Activated CD8-positive, alpha-beta memory T cell treated with anti-CD3 and anti-CD28 coated beads, Interleukin-2, amount 50 U/mL, for 4 hours (primary cell): Measurements from ENCODE around the gene COG7.
A peak's percentile ranks its signal among the peaks of the same experiment; 100 is the strongest.
"Not testable (repeated sequence)": the region's sequence is repeated elsewhere in the genome, so short reads cannot be mapped to it uniquely, and the experiment has no call there.

Experiments used
- DNase-seq: peaks from one replicate; pipeline ENCODE4 v3.0.0-alpha.2; 2020

Gene COG7

DNA sequence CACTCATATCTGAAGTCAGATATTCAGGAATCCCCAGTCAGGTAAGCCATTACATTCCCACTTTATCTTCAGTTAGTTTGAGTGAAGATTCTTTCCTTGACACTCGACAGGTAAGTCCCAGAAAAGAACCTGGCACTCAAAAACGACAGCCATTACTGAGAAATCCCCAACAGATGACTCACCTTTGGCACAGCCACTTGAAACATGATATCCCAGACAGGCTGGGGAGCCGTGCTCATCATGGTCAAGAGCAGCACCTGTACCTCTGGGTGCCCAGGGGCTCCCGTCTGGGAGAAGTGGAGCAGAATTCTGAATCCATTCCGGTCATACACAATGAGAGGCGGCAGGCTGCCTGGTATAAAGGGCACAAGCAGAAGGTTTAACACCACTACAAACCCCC, 16.8 kb upstream of the COG7 start:
- no peak for DNase-seq

DNA sequence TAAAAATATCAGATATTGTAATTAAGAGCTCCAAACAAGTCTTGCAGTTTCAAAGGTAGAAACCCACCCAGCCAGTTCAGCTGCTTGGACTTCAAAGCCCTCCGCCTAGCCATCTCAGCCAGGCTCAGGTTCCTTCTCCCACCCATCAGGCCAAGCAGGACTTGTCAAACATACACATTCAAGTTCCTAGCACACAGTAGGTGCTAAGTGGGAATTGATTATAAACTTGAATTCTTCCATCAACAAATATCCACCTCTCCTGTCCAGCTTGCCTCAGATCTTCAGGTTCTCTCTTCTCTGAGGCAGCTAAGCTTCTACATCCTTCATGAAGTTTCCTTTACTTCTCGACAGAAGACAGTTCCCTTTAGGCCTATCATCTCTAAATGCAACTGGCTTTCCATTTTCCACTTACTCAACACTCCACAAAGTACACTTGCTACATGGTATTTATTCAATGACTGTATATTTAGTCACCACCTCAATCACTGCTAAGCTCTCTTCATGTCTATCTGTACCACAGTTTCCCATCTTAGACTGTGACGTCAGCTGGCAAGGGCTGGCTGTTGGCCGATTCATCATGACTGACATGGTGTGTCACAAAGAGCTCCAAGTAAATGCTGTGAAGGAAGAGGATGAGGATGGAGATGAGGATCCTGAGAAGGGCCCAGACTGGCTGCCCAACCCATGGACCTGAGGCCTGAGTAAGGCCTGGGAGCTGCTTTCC, 13.3 kb upstream of the COG7 start:
- DNase-seq: no peak

DNA sequence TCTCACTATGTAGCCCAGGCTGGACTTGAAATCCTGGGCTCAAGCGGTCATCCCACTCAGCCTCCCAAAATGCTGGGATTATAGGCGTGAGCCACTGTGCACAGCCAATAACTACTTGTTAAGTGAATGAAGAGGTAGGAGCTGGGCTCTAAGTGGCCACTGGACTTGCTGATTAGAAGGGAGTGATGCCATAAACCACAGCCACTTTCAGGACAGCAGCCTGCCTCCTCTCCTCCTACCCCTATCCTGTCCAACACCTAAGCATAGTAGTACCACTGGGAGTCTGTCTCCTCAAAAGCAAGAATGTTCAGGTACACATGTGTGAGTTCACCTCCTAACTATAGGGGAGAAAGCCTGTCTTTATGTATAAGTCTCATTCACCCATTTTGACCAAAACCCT, 12.2 kb upstream of the COG7 start:
- DNase-seq: no peak

DNA sequence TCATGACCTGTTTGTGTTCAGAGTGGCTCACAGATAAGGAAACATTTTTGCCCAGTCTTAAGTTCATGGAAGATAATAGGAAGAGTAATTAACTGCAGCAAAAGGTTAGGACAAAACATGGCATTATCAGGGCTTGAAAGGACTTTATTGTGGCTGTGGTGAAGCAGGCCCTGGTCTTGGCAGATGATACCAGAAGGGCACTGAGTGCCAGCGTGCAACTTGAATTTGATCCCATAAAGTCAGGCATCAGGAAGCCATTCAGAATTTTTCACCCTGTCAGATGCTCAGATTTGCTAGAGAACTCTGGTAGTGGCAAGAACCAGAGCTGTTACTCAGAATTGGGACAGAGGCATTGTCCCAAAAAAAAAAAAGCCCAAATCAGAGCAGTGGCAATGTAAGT, 11.2 kb upstream of the COG7 start:
- no peak for DNase-seq

DNA sequence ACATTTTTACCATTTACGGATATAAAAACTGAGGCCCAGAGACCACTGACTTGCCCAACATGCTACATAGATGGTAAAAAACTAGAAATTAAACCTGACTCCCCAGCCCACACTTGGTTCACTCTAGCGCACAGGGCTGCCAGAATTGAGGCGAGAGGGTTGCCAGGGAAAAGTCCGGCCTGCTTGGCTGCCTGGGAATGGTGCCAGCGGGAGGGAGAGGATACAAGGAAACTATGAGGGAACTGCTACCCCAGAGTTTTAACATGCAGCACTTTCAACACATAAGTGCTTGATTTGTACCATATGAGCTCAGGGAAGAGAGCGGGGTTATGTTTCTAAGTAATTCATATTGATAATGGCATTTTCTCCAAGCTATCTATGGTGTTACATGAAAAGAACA, 10.0 kb upstream of the COG7 start:
- not testable (repeated sequence) for DNase-seq

DNA sequence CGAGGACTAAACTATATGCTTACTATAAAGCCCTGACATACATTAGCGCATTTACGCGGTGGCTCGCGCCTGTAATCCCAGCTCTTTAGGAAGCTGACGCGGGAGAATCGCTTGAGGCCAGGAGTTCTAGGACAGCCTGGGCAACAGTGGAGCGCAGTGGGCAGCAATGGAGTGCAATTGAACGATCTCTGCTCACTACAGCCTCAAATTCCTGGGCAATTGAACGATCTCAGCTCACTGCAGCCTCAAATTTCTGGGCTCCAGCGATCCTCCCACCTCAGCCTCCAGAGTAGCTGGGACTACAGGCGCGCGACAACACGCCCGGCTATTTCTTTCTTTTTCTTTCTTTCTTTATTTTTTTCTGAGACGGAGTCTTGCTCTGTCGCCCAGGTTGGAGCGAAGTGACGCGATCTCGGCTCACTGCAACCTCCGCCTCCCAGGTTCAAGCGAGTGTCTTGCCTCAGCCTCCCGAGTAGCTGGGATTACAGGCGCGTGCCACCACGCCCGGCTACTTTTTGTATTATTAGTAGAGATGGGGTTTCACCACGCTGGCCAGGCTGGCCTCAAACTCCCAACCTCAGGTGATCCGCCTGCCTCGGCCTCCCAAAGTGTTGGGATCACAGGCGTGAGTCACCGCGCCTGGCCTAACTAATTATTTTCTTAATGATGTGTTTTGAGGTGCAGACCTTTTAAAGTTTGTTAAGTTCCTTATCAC, 506 bp upstream of the COG7 start:
- no peak for DNase-seq

DNA sequence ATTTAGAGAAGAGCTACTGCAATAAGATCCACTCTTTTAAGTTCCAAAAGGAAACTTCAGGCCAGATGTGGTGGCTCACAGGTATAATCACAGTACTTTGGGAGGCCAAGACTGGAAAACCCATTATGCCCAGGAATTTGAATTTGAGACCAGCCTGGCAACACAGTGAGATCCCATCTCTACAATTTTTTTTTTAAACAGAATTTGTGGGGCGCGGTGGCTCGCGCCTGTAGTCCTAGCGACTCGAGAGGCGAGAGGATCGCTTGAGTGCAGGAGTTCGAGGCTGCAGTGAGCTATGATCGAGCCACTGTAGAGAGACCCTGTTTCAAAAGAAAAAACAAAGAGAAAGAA, 793 bp downstream of the COG7 start:
- DNase-seq: no peak

- no peak for DNase-seq
These were observed 4.6 kb downstream of the COG7 start for GRCh38 chr16:23448392-23448791.

DNA sequence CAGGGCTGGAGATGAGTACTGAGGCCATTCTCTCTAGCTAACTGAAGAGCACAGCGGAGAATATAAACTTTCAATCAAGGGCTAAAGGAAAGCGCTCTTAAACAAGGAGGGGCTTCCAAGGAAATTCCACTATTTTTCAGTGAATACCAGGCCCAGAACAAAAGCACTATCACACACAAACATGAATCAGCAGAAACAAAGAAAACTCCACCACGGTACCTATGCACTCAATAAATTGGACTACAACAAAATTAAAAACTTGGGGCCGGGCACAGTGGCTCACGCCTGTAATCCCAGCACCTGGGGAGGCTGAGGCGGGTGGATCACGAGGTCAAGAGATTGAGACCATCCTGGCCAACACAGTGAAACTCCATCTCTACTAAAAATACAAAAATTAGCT, 15.4 kb downstream of the COG7 start:
- DNase-seq: not testable (repeated sequence)

DNA sequence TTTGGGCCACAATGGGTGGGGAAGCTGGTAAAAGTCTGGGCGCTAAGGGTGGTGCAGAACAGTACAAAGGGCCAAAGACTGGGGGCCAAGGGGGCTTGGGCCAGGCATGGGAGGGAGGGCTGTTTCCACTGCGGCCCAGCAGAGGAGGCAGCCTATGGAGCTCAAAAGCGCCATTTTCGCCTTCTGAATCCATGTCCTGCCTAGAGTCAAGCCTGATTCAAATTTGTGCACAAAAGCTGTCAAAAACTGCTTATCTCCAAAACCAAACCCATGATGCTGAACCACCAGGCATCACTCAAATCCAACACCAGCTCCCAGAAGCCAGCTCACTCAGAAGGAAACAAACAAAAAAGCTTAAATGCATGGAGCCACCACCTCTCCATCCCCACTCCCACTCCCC, 16.0 kb downstream of the COG7 start:
- no peak for DNase-seq

GRCh38 chr16:23435500-23435899, 17.5 kb downstream of the COG7 start:
- peak; percentile 63 for DNase-seq

GRCh38 chr16:23434380-23434779, 18.6 kb downstream of the COG7 start:
- no peak for DNase-seq

GRCh38 chr16:23433261-23433920, 19.6 kb downstream of the COG7 start:
- DNase-seq: no peak

GRCh38 chr16:23432176-23433128, 20.5 kb downstream of the COG7 start:
- DNase-seq: no peak

GRCh38 chr16:23428351-23428750, 24.6 kb downstream of the COG7 start:
- no peak for DNase-seq

DNA sequence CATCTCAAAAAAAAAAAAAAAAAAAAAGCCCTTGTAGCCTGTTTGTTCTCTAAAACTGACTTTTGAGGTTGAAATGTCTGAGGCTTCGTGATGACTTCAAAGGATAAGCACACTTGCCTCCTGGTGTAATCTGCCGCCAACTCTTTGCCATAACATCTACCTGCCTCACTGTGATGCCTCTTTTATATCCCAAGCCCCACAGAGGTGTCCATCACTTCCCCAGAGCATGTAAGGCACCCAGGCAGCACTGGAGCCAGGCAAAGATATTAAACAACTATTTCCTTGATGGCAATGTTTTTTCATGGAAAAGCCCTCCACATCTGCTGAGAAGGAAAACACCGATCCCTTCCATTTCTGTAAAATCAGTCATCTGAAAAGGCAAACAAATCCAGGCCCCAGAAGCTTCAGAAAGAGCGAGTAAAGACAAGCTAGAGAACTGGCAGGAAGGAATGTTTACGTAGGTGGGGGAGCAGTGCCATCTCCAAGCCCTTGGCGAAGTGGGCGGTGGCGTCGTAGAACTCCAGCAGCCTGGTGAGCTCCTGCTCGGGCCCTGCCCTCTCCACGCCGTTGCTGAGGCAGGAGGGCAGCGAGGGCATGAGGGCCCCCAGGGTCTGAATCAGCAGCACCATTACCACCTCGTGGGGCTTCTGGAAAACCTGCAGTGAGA, 28.6 kb downstream of the COG7 start:
- no peak for DNase-seq

GRCh38 chr16:23423496-23424049, 29.4 kb downstream of the COG7 start:
- DNase-seq: no peak

GRCh38 chr16:23420011-23420410, 33.0 kb downstream of the COG7 start:
- DNase-seq: no peak

GRCh38 chr16:23416816-23417215, 36.2 kb downstream of the COG7 start:
- DNase-seq: no peak

- no peak for DNase-seq
These were observed 38.3 kb downstream of the COG7 start for GRCh38 chr16:23414731-23415130.

- no peak for DNase-seq
These were observed 42.8 kb downstream of the COG7 start for GRCh38 chr16:23410176-23410575.

GRCh38 chr16:23409522-23409921, 43.5 kb downstream of the COG7 start:
- no peak for DNase-seq
